ENCODE measurements around the gene EIF4E. TPM values are rescaled to one million over a fixed set of nuclear protein-coding genes. Genes with fewer than 3 reads are reported as not detected.

Gene EIF4E
- total RNA-seq, 4 donors from 2014 or later = 45.6 to 68.7 (median 57.9) TPM

GRCh38 chr4:98903963-98904362 lies 25.0 kb downstream of the EIF4E start:
- no peak overlapping the region for H3K27ac ChIP-seq
- H3K27me3 ChIP-seq = no peaks in the 10 kb centered on the region
- no peaks in the 10 kb centered on the region for H3K9me3 ChIP-seq
- H3K36me3 ChIP-seq = peaks cover 0 to 8% (median 0%) of the 10 kb centered on the region in 3 donors
- no peak for DNase-seq
- TF ChIP-seq, protein P1, sequence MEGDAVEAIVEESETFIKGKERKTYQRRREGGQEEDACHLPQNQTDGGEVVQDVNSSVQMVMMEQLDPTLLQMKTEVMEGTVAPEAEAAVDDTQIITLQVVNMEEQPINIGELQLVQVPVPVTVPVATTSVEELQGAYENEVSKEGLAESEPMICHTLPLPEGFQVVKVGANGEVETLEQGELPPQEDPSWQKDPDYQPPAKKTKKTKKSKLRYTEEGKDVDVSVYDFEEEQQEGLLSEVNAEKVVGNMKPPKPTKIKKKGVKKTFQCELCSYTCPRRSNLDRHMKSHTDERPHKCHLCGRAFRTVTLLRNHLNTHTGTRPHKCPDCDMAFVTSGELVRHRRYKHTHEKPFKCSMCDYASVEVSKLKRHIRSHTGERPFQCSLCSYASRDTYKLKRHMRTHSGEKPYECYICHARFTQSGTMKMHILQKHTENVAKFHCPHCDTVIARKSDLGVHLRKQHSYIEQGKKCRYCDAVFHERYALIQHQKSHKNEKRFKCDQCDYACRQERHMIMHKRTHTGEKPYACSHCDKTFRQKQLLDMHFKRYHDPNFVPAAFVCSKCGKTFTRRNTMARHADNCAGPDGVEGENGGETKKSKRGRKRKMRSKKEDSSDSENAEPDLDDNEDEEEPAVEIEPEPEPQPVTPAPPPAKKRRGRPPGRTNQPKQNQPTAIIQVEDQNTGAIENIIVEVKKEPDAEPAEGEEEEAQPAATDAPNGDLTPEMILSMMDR (IDR thresholded peaks at IDR 0.05) = no peak
- TF ChIP-seq POLR2A (IDR thresholded peaks at IDR 0.05) = no peak
- H3K4me3 ChIP-seq = no peak overlapping the region
- peaks cover 0 to 12% (median 0%) of the 10 kb centered on the region in 4 donors for H3K4me1 ChIP-seq

- Histone ChIP-seq H3K36me3 (peaks cover 0 to 8% (median 0%) of the 10 kb centered on the region in 3 donors), H3K27me3 (no peaks in the 10 kb centered on the region), H3K4me3 (no peak overlapping the region), H3K27ac (no peak overlapping the region), H3K9me3 (no peaks in the 10 kb centered on the region), H3K4me1 (peaks cover 0 to 12% (median 0%) of the 10 kb centered on the region in 4 donors)
- no peak for DNase-seq
- TF ChIP-seq, protein P1 (IDR thresholded peaks at IDR 0.05) = no peak
- no peak for TF ChIP-seq POLR2A (IDR thresholded peaks at IDR 0.05)
Observed at GRCh38 chr4:98903561-98903960, 25.4 kb downstream of the EIF4E start.

GRCh38 chr4:98899277-98899676 lies 29.7 kb downstream of the EIF4E start:
- Histone ChIP-seq H3K36me3 (peaks cover 0 to 14% (median 0%) of the 10 kb centered on the region in 3 donors), H3K9me3 (no peaks in the 10 kb centered on the region), H3K27ac (no peak overlapping the region), H3K27me3 (no peaks in the 10 kb centered on the region), H3K4me3 (no peak overlapping the region), H3K4me1 (no peaks in the 10 kb centered on the region)
- TF ChIP-seq, protein P1 (IDR thresholded peaks at IDR 0.05) = no peak
- TF ChIP-seq POLR2A (IDR thresholded peaks at IDR 0.05) = no peak
- DNase-seq = no peak

- DNase-seq = no peak
- H3K27me3 ChIP-seq = no peaks in the 10 kb centered on the region
- H3K27ac ChIP-seq = no peak overlapping the region
- TF ChIP-seq, protein P1 (IDR thresholded peaks at IDR 0.05) = no peak
- TF ChIP-seq POLR2A (IDR thresholded peaks at IDR 0.05) = no peak
- H3K9me3 ChIP-seq = no peaks in the 10 kb centered on the region
- H3K4me1 ChIP-seq = no peaks in the 10 kb centered on the region
- H3K36me3 ChIP-seq = peaks cover 0 to 32% (median 0%) of the 10 kb centered on the region in 3 donors
- H3K4me3 ChIP-seq = no peak overlapping the region
Observed at GRCh38 chr4:98891478-98892337, 37.2 kb downstream of the EIF4E start.

DNA sequence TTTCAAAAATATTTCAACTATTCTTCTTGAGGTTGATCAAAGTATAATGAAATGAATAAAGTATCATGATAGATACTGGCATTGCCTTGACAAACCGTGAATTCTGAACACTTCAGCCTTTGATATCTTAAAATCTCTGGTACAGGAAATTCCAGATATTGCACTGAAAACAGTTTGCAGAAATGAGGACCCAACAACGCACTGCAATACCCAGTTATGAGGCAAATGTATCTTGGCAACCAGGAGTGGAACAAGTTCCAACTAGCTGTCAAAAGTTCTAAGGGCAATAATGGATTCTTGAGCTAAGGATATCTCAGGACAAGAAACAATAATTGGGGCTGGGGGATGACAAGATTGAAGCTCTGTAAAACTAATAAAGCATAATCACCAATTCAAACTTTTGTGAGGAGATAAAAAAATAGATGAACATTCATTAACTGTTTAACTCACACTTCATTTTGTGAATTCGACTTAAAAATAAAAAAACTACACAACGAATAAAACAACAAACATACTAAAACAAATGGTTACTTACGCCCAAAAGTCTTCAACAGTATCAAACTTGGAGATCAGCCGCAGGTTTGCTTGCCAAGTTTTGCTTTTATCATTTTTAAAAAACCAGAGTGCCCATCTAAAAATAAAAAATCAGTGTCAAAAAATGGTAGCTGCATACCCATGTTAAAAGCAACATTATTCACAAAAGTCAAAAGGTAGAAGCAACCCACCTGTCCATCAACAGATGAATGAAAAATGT lies 38.1 kb downstream of the EIF4E start:
- Histone ChIP-seq H3K4me1 (no peaks in the 10 kb centered on the region), H3K9me3 (no peaks in the 10 kb centered on the region), H3K36me3 (peaks cover 0 to 40% (median 0%) of the 10 kb centered on the region in 3 donors), H3K4me3 (no peak overlapping the region), H3K27ac (no peak overlapping the region), H3K27me3 (no peaks in the 10 kb centered on the region)
- no peak for DNase-seq
- TF ChIP-seq, protein P1 (IDR thresholded peaks at IDR 0.05) = no peak

All from Peyer's patch (tissue), 4 donors.